ENCODE data around the gene MUTYH.

Gene MUTYH

DNA sequence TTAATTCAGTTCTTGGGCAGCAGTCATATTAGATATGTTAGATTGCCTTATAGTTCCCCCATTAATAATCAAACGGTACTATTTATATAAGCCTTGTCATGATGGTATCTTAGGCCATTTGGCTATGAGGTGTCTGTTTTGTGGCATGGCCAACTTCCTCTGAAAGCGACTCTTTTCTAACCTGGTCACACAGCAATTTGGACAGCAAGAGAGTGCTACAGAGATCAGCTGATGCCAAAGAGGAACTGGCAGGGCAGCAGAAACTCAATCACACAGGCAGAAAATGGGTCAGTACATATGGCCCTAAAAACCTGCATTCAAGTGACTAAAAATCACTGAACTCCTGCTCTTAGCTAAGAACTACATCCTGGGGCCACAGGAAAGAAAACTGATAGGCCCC lies 13.4 kb upstream of the MUTYH start:
- peak in 1 of 10 donors; percentile 24 for DNase-seq
- intact Hi-C loops (cut with DNase I) = no loop called here

DNA sequence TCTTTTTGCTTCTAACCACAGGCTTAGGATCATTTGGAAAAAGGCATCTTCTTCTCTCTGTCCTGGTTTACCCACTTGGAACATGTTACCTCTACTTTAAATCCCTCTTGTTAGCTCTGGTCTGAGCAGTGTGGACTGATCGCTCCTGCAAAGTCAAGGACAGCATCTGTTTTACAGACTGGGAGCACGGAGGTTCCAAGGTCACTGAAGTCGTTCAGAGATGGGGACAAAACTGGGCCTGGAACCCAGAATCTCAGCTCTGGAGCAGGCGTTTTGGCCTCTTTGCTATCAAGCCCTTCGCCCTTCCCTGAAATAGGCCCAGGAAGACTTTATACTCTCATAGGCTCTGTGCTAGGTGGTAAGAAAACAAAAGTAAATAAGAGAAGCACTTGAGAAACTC lies 11.3 kb upstream of the MUTYH start:
- intact Hi-C loops (cut with DNase I) = no loop called here
- DNase-seq = peak in 1 of 10 donors; percentile 11

DNA sequence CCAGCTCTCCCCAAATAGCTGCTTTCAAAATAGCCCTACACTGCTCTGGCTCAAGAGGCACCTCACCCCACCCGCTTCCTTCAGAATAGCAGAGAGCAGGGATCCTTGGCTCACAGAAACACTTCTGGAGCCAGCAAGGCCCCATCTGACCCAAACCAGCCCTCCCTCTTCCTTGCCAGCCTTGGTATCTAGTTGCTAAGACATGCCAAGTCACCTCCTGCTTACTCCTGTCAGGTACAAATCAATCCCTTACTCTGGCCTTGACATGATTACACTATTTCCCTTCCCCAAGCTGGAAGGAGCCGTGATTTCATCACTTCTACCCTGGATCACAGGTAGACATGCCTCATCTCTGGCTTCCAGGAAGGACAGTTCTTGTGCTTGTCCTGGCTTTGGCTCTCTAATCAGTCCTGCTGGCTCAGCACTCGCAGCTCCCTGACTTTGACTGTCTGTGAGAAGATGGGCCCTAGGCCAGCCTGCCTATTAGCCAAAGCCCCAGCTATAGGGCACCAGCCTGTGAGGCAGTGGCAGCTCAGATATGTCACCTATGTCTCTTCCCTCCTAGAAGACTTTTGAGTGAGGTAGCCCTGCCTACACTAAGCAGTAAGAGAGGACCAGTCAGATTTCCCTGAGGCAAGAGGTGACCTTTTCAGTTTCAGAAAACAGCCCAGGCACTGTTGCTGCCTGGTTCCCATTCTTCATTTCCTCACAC lies 8.9 kb upstream of the MUTYH start:
- intact Hi-C loops (cut with DNase I) = no loop called here
- peak in 1 of 10 donors; percentile 60 for DNase-seq

DNA sequence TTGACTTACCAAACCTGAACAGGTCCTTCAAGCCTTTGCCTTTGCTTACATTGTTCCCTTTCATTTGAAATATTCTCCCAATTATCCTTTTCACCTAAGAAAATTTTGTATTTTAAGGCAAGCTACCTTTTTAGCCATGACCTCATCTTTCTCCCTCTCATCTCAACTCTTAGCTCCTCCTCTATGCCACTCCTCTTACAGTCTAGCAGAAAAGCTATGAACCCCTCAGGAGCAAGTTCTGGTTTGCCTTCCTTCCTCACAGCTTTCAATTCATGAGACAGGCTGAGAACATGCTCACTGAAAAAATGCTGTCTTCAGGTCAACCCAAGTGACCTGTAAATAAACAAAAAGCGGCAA lies 8.3 kb upstream of the MUTYH start:
- intact Hi-C loops (cut with DNase I) = no loop called here
- DNase-seq = no peak

DNA sequence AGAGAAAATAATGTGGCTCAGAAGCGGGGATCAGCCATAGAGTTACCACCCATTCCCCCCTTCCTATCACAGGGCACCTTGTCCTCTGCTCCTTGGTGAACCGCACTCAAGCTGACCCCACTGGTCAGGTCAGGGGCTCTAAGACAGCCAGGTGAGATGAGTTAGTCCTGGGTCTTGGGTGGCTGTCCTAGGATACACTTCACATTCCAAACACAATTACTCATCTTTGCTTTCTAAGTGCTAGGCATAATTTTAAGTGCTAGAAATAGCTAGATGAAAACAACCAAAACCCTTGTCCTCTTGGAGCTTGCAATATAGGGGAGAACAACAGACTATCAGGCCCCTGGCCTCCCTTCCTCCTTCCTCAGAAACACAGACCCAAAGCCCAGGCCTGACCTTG lies 7.8 kb upstream of the MUTYH start:
- DNase-seq = no peak
- intact Hi-C loops (cut with DNase I) = no loop called here

DNA sequence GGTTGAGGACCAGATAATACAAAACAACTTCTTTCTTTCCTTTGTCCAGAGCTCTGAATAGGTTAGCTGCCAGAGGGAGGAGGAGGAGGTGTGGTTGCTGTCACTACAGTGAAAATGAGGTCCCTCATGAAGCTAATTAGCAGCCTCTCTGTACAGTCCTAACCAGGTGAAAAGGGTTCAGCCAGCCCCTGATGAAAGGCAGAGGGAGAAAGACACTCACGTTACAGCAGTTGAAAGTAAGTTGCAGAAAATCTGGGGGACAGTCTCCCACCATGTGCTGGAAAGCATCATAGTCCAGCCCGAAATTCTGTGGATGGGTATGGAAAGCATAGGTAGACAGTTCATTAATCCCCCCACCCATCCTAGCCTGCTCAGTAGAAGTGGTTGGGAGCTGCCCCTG lies 6.2 kb upstream of the MUTYH start:
- intact Hi-C loops (cut with DNase I) = no loop called here
- peak in 1 of 10 donors; percentile 13 for DNase-seq

DNA sequence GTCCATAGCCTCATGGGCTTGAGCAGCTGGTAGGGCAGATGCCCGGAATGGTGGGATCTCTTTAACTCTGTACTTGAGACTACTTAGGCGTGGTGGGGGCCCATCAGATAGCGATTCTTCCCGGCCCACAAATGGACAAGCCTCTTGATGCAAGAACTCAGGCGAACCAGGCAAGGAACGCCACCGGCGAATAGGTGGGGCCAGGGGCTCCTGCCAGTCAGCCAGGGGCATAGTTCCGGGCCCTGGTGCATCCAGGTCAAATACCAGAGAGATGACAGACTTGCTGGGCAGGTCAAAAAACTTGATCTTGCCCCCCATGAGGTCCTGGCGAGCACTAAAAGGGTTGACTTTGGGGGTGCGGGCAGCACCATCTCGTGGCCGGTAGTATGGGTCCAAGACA lies 4.8 kb upstream of the MUTYH start:
- DNase-seq = peak in 1 of 10 donors; percentile 80
- intact Hi-C loops (cut with DNase I) = no loop called here

DNA sequence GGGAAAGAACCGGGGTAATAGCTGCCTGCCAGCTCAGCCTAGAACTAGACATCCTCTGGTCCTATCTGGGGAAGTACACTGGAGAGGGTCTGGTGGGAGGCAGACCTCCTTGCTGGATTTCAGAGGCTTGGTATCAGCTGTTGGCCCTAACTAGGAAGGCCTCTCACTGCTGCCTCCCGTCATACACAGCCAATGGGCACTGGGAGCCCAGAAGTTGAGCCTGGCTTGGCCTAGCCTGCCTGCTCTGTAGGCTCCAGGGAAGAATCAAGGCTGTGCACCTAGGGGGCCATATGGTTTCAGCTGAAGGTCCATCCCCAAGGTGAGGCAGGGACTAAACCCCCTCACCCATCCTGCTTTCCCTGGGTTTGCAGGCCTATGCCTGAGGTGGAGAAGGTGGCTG lies 4.3 kb upstream of the MUTYH start:
- DNase-seq = no peak
- intact Hi-C loops (cut with DNase I) = loop anchor here (5.0 kb wide), 1 partner anchor 148 kb away; the partner anchor contains the start of gene TESK2

DNA sequence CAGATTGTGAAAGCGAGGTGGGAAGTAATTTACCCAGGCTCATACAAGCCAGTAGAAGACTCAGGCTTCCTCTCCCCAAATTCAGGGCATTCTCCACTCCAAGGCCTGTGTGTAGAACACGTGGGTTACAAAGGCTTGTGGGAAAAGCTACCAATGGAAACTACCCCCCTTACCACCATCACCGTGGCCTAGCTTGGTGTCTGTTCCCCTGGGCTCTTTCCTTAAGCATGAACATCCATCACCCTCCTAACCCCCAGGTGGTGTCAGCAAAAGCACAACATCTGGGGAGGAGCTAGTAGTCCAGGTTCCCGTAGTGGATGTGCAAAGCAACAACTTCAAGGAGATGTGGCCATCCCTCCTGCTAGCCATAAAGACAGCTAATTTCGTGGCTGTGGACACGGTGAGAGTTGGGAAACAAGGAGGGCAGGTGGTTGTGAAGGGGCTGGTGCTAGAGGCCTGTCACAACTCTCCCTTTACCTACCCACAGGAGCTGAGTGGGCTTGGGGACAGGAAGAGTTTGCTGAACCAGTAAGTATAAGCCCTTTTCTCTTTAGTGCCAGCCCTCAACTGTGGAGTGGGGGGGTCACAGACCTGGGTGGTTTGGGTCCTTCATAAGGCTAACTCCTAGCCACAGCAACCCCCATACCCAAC lies 701 bp upstream of the MUTYH start:
- DNase-seq = no peak
- intact Hi-C loops (cut with DNase I) = loop anchor here (1.0 to 5.0 kb wide), 2 partner anchors 38 to 151 kb away; partner anchors contain the start of gene TESK2

DNA sequence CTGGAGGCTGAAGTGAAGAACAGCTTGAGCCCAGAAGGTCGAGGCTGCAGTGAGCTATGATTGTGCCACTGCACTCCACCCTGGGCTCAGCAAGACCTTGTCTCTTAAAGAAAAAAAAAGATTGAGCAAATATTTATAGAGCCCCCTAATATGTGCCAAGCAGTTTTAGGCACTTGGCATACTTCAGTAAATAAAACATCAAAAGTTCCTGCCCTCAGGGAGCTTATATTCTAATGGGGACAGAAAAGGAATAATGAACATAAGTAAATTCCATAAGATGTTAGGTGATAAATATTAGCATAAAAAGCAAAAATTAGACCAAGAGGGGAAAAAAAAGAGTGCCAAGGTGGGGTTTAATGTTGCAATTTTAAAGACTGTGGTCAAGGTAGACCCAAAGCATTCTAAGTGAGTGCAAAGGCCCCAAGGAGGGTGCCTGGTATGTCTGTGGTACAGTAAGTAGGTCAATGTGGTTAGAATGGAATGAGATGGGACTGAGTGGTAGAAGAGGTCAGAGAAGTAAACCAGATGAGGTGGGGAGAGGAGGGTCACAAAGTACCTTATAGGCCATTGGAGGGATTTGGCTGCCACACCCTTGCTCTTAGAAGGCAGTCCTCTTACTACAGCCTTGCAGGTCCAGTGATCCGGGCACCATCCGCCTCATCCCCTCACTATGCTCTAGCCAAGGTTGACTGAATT lies 2.5 kb downstream of the MUTYH start:
- intact Hi-C loops (cut with DNase I) = no loop called here
- DNase-seq = no peak

DNA sequence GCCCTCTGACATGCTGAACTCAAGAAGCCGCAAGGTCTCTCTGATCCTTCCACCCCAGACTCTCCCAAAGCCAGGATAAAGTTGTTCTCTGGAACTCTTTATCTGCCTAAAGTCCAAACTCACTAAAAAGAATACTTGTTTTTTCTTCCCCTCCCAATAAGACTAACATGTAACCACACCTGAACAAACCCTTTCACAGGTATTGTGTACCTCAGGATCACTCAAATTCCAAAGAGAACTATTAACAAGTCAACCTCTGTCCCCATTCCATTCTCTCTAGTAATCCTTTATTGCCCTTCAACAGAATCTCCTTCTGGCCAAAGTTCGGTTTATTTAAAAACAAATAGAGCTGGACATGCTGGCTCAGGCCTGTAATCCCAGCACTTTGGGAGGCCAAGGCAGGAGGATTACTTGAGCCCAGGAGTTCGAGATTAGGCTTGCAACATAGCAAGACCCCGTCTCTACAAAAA lies 4.3 kb downstream of the MUTYH start:
- DNase-seq = no peak
- intact Hi-C loops (cut with DNase I) = no loop called here

DNA sequence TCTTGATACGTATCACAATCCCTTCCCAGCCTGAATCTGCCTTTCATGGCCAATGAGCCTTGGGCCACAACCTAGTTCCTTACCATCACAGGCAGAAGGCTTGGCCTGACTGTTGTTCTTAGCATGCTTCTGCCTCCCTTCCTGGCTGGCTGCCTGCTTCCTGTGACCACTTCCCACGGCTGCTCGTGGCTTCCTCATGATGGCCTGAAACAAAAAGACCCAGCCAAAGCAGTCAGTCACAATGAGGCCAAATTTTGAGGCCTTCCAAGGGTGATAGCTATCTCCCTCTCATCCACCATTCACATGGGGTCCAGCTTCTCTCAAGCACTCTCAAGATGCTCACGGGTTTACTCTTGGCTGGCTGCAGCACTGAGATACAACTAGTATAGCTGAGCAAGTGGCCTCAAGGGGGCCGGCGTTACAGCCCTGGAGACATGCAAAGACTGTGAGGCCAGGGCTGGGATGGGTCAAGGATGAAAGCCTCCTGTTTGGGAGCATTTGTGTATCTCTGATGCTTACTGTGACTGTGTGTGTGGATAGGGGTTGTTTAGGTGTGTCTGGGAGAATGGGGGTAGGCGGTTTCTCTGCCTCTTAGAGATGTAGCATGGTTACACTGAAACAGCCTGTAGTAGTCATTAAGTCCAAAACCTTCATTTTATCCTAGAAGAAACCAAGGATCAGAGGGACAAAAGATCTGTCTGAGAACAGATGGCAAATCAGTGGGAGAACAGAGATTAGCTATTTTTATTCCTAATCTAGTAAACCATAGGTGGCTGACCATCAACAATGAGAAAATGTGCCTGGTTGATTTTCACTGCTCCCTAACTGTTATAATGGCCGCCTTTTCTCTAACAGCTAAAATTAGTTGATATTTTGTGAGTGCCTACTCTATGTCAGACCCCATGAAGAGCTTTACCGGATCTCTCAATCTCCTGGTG lies 5.7 kb downstream of the MUTYH start:
- intact Hi-C loops (cut with DNase I) = no loop called here
- DNase-seq = peak in 1 of 10 donors; percentile 18

DNA sequence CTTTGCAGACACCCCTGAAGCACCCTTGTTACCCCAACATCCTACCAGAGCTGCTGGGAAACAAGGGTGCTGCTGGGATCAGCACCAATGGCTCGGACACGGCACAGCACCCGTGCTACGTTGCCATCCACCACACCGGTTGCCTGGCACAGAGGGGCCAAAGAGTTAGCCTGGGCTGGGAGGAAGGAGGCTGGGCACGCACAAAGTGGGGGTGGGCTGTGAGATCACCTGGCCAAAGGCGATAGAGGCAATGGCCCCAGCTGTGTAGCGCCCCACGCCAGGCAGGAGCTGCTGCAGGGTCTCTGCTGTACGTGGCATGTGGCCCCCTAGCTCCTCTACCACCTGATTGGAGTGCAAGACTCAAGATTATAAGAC lies 7.9 kb downstream of the MUTYH start:
- no peak for DNase-seq
- intact Hi-C loops (cut with DNase I) = no loop called here

DNA sequence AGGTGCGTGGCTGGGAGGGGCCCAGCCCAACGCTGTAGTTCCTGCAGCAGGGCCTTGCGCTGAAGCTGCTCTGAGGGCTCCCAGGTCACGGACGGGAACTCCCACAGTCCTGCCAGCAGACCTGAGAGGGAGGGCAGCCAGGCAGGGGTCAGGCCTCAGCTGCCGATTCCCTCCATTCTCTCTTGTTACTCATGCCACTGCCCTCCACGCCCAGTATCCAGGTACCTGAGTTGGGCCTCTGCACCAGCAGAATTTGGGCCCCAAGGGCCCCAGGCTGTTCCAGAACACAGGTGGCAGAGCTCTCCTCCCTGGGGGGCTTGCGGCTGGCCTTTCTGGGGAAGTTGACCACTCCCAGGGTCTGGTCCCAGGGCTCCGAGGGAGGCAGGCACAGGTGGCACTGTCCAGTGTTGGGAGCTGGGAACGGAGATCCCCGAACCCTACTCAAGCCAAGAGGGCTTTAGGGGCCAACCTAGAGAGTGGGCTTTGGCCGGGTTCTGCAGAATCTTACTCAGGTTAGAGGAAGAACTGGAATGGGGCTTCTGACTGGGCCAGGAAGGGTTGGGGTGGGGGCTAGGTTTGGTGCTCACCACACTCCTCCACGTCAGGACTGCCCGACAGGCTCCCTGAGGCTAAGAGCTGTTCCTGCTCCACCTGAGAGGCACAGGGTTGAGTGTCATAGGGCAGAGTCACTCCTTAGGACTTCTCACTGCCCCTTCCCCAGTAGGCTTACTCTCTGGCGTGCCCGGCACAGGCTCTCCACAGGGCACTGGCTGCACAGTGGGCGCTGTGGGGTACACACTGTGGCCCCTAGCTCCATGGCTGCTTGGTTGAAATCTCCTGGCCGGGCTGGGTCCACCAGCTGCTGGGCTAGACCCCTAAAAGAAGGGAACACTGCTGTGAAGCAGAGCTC lies 8.5 kb downstream of the MUTYH start:
- intact Hi-C loops (cut with DNase I) = no loop called here
- no peak for DNase-seq

DNA sequence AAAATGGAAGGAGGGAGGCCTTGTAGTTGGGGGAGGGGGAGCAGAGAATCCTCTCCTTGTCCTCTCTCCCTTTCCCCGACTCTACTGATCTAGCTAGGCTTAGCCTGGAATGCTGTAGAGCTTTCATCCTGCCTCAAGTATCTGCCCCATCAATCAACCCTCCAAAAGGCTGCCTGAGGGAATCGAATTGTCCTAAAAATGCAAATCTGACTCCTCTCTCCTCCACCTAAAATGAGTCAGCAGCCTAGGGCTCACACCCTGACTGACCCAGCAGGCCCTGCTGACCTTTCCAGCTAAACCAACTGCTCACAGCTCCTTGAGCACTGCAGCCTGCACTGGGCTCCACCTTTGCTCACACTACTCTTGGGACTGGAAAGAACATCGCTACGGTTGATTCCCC lies 10.8 kb downstream of the MUTYH start:
- intact Hi-C loops (cut with DNase I) = no loop called here
- DNase-seq = no peak

DNA sequence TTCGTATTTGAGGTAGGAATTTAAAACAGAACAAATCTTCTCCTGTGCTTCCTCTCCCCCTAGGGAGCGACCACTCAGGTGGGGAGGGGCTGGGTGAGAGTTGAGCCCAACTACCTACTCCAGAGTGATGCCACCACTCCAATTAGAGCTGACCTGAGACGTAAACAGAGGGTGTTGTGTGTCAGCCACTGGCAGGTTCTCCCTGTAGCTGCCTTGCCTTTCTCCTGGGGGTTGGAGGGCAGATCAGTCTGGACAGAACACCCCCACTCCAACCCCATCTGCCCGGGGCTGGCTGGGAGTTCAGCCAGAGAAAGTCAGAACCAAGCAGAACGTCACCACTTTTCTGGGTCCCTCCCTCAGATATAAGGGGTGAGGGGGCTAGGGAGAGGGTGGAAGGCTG lies 11.6 kb downstream of the MUTYH start:
- intact Hi-C loops (cut with DNase I) = no loop called here
- no peak for DNase-seq

DNA sequence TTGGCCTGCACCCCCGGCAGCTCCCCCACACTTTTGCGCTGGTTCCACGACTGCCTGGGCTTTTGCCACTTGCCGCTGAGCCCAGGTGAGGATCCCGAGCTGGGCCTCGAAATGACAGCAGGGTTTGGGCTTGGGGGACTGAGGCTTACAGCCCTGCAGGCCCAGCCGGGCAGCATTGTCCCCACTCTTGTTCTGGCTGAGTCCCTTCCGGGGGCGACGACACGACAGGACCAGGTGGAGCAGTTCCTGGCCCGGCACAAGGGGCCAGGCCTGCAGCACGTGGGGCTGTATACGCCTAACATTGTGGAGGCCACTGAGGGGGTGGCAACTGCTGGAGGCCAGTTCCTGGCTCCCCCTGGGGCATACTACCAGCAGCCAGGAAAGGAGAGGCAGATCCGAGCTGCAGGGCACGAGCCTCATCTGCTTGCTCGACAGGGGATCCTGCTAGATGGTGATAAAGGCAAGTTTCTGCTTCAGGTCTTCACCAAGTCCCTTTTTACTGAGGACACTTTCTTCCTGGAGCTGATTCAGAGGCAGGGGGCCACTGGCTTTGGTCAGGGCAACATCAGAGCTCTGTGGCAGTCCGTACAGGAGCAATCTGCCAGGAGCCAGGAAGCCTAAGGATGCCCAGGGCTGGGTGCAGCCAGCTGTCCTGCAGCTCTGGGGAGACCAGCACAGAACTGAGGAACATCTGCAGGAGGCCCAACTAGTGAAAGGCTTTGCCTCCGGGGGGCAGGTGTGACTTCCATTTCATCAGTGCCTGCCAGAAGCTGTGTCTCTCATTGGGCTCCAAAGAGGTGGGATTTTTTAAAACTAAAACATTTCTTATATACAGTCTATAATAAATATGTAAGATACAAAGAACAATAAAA lies 12.4 kb downstream of the MUTYH start:
- peak in 1 of 10 donors; percentile 78 for DNase-seq
- intact Hi-C loops (cut with DNase I) = no loop called here
